ENCODE results near the gene RIT1.
A peak's percentile ranks its signal among the peaks of the same experiment; 100 is the strongest.

RIT1 gene

DNA sequence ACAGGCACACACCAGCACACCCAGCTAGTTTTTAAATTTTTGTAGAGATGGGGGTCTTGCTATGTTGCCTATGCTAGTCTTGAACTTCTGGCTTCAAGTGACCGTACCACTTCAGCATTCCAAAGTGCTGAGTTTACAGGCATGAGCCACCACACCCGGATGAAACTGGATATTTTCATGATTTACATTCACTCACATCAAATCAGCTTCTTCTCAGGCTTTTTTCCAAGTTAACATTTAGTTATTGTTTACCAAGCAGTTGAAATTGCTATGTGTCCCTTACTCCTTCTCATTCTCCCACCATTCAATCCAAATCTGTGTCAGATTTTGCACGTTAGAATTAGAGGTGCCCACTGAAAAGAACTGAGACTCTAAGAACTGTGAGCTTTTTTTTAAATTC, 18.4 kb downstream of the RIT1 start:
- no peak for DNase-seq (ENCODE audit: low spot score)

DNA sequence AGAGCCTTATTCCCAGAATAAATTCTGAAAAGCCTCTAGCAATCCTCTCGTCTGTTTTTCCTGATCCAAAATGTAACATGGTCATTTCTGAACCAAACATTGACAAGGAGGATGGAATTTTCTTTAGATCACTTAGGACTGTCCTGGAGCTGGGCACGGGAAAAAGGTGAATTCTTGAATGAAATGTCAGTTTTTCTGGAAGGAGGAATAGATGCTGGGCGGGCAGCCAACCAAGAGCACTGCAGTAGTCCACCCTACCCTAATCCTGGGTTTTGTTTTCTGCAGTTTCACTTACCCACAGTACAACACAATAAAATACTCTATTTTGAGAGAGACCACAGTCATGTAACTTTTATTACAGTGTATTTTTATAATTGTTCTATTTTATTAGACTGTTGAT, 20.9 kb downstream of the RIT1 start:
- DNase-seq (ENCODE audit: low spot score): no peak

DNA sequence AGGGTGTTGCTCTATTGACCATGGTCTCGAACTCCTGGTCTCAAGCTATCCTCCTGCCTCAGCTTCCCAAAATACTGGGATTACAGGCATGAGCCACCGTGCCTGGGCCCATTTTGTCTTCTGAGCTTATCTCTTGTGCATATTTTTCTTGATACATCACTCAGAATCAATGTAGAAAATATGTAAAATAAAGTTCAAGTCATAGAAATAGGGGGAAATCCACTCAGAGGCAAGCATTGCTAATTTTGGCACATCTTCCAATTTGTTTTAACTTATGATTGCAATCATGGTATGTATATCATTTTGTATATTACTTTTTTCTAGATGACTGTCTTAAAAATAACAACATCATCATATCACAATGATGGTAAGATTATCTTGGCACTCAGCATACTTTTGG, 21.6 kb downstream of the RIT1 start:
- no peak for DNase-seq (ENCODE audit: low spot score)

DNA sequence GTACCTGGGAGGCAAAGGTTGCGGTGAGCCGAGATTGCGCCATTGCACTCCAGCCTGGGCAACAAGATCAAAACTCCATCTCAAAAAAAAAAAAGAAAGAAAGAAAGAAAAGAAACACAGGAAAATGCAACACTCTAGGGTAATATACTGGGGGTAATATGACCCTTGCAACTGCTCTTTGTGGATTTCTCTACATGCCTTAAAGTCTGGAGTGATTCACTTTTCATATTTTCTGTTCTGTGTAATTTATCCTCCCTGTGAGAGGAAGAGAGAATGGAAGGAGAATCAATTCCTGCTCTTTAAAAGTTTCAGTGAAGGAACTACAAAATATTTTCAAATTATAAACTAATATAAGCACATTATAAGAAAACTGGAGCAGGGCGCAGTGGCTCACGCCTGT, 22.7 kb downstream of the RIT1 start:
- DNase-seq (ENCODE audit: low spot score): no peak

DNA sequence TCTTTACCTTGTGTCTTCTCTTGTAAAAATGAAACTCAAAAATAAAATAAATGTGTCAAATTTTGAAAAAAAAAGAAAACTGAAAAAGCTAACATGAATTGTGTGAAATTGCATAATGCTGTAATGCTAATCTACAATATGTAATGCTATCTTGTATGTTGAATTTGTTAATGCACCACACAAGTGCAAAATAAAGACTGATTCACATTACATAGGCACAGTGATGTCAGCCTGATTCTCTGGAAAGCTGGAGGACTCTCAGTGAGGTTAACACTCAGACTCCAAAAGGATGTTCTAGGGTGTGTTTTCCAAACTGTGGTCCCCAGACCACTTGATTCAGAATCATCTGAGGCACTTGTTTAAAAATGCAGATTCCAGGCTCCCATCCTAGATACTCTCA, 26.2 kb downstream of the RIT1 start:
- no peak for DNase-seq (ENCODE audit: low spot score)

DNA sequence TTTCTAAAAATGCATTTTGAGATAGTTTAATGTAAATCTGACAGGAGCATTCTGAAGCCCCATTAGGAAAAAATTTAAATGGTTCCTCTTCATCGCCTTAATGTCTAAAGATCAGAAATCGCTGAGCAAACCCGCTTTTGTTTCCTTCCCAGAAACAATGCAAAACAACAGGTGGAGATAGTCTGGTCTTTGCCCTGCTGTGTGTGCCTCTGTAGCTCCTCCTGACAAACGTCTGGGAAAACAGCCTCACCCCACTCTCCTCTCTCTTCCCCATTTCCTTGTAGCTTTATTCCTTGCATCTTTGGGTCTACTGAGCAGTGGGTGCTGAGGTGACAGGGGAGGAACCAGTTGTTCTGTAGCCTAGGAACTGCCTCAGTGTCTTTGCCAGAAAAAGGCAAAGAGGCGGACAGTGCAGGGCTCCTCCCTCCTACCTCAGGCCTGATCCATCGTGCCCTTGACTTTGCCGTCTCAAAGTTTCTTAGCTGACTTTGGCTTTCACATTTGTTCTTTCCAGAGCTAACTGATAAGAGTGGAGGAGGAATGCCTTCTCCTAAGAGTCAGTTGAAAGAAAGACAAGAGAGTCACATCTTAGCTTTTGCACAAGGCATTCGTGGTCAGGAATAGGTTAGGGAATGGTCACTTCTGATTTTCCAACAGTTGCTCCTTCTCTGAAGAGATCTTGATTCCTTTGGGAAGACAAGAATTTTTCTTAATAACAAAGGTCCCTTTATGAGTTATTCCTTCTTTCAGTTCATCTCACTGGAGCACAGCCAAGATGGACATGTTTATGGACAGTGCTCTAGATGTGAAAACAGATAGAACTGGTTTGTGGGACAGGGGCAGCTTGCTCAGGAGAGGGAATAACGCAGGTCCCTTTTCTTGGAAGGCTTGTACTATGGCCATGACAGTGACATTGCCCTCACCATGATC, 26.9 kb downstream of the RIT1 start:
- DNase-seq (ENCODE audit: low spot score): no peak

DNA sequence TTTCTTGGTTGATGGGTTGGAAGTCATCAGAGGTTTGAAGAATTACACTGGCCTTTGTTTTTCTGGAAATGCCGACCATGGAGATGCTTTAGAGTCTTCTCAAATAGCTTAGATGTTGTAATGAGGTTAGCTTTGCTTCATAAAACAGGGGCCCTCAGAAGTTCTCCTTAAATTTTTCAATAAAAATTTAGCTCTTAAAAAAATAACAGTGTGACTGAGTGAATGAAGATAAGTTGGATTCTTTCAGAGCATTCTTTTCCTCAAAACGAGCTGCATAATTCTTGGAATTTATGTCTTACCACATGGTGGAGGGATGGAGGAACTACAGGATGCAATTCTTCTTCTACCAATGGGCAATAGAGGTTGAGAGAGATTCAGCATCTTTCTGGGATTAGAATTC, 28.4 kb downstream of the RIT1 start:
- no peak for DNase-seq (ENCODE audit: low spot score)

DNA sequence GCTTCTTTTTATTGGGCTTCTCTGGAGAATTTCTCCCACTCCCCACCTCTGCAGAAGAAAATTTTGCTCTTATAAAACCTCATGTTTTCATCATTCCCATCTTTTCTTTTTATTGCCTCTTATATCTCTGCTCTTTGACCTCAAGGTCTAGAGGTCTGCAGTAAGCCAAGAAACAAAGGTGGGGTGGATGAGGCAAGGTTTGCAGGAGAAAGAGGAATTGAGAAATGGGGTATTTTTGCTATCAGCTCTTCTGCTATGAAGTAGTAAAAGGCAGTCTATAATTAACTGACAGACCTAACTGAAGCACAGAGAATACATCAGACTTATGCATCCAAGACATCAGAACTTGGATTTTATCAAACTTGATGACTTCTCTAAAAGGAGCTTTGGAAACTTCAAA, 28.9 kb downstream of the RIT1 start:
- DNase-seq (ENCODE audit: low spot score): no peak

DNA sequence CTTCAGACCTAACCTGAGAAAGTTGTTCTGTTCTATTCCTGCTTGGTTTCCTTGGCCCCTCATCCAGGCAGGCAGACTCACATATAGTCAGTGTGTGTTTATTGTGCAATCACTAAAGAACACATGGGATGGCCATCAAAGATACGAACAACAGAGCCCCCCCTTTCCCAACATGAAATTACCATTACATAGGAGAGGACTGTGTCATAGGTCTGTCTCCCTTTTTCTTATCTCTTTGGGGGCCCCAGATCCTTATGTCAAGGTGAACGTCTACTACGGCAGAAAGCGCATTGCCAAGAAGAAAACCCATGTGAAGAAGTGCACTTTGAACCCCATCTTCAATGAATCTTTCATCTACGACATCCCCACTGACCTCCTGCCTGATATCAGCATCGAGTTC, 30.2 kb downstream of the RIT1 start:
- DNase-seq (ENCODE audit: low spot score): no peak

DNA sequence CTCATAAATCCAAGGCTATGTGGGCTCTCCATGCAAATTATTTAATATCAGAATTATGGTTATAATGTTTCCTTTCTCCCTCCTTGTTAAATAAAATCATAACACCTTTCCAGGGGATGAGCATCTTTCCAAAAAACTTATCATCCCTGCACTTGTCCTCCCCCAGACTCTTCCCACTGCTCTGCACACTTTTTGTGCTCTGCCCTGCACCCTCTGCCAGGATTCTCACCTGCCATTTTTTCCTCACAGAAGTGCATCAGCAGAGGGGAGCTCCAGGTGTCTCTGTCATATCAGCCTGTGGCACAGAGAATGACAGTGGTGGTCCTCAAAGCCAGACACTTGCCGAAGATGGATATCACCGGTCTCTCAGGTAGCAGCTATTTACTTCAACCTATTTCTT, 30.9 kb downstream of the RIT1 start:
- DNase-seq (ENCODE audit: low spot score): no peak

DNA sequence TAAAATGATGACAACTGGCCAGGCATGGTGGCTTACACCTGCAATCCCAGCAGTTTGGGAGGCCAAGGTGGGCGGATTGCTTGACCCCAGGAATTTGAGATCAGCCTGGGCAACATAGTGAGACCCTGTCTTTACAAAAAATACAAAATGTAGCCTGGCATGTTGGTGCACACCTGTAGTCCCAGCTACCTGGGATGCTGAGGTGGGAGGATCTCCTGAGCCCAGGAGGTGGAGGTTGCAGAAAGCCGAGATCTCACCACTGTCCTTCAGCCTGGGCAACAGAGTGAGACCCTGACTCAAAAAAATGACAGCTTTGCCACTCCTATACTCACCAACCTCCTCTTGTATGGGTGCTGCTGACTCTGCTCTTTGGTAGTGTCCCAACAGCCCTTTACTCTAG, 33.2 kb downstream of the RIT1 start:
- DNase-seq (ENCODE audit: low spot score): no peak

DNA sequence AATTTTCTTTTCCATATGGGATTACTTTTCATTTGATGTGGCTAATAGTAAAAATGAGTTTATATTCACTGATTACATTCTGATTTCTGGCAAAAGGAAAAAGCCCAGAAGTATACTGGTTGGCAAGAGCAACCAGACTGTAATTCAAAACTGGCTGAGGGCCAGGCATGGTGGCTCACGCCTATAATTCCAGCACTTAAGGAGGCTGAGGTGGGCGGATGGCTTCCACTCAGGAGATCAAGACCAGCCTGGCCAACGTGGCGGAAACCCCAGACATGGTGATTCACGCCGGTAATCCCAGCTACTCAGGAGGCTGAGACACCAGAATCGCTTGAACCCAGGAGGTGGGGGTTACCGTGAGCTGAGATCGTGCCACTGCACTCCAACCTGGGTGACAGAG, 37.3 kb downstream of the RIT1 start:
- no peak for DNase-seq (ENCODE audit: low spot score)

DNA sequence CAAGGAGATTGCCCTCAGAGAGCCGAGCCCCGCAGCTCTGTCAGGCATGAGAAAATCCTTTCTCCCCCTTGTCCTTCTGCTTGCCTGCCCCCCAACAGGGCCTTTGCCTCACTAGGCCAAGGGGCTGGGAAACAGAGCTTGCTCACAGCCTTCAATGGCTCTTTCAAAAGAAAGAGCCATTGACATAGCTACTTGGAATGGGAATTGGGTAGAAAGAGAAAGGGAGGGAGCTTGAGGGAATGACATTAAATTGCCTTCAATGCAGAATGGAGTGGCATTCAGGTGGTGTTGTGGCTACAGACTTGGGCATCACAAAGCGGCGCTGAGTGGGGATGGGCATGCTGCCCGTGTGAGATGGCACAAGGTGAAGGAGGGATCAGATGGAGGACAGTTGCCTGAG, 38.6 kb downstream of the RIT1 start:
- DNase-seq (ENCODE audit: low spot score): no peak

DNA sequence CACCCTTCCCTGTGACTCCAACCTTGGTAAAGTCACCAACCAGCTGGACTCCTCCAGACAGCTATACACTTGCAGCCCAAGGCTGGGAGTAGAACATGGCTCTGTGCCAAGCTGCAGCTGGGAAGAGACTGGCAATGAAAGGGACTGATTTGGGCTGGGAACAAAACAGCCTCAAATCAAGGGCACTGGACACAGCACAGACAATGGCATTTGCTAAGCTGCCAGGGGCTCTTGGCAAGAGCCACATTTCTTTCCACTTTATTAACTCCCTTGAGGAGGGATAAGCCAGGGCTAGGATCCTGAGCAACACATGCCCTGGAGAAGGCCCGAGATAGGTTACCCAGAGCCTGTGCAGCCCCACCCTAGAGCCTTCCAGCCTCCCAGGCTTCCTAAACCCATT, 39.8 kb downstream of the RIT1 start:
- DNase-seq (ENCODE audit: low spot score): peak; percentile 83

DNA sequence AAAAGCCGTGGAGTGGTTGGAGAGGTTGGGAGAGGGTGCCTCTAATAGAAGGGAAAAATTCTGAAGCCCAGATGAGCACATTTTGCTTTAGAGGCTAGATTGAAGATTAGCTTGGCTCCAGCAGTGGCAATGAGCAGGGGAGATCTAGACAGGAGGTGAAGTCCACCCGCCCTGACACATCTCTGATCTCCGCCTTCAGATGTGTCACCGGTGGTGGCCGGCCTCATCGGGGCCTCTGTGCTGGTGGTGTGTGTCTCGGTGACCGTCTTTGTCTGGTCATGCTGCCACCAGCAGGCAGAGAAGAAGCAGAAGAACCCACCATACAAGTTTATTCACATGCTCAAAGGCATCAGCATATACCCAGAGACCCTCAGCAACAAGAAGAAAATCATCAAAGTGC, 43.4 kb downstream of the RIT1 start:
- no peak for DNase-seq (ENCODE audit: low spot score)

DNA sequence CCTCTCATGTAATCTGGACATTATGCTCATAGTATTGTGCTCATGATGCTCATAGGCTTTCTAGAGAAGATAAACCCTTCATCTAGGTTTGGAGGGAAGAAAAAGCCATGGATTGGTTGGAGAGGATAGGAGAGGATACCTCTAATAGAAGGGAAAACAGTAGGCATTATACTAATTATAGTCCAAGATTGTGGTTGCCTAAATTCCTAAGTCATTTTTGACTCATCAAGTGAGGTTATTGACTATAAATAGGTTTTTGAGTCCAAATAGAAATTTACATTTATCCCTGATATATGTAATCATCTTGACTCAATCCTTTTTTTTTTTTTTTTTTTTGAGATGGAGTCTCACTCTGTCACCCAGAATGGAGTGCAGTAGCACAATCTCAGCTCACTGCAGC, 46.8 kb downstream of the RIT1 start:
- no peak for DNase-seq (ENCODE audit: low spot score)

DNA sequence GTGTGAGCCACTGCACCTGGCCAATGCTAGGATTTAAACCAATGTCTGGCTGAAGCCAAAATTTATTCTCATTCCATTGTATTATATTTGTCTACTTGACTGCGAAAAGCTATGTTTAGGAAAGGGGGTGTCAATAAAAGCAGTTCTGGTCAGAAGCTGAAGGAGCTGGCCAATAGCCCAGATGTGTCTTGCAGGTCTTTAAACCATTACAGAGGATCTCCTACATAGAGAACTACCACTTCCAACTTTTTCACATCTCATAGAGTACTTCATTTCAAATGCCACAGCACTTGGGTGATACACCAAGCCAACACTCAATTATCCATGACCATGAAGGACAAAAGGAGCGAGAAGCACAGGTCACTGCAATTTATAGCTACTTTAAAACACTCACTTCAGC, 49.3 kb downstream of the RIT1 start:
- DNase-seq (ENCODE audit: low spot score): no peak

DNA sequence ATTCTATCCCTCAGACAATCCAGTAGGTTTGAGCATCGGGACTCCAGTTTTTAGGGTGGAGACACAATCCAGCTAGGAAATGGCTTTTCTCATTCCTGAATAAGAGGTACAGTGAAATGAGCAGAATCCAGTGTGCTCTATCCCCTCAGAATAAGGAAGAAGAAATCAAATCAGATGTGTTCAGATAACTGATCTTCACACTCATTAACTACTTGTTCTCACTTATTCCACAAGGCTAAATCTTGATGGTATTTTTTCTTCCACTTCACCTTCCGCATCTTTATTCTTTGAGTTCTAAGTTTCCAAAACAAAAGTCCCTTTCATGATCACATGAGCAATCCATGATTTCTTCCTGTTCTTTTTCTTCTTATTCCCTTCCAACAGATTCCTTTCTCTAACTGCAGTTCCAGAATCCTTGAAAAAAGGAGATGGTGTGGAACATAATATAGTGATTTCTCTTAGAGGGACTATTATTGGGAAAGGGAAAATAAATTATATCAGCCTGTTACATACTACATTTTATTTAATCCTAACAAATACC, 50.1 kb downstream of the RIT1 start:
- DNase-seq (ENCODE audit: low spot score): no peak

DNA sequence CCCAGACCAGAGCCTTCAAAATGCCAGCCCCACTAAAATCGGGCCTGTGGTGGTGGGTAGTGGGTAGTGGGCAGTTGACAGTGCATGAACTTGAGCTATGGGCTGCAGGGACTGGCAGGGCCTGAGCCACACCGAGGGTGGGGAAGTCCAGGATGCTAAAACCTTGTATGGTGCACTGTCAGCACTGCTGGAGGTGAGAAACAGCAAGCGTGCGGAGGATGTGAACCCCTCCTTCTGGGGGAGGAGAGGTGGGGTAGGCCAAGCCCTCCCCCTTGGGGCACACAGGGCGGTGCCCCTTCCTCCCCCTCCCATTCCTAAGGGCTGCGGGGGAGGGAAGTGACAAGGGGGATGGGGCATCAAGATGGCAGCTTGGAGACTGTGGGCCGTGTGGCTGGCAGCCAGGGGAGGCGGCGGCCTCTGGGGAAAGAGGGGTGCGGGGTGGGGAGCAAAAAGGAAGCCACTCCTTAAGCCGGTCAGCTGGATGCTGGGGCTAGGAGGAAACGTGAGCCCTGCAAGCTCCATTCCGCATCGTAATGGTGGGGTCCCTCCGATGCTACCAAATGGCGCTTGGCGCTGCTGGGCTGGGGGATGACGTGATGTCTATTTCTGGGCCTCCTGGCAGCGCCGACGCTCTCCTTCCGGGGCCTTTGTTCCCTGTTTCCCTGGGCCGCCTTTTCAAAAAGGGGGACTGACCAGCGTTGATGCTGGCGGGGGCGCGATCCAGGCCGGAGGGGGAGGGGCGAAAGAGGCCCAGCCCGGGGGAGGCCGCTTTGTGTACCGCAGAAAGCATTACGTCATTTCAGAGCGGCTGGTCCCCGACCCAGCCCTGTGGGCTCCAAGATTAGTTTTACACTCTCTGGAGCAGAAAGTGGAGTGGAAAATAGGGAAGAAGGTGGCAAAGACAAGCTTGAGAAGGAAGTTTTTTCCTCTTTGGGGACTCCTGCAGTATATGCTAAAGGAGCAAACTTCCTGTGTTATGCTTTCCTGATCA, 51.0 kb downstream of the RIT1 start:
- DNase-seq (ENCODE audit: low spot score): no peak

DNA sequence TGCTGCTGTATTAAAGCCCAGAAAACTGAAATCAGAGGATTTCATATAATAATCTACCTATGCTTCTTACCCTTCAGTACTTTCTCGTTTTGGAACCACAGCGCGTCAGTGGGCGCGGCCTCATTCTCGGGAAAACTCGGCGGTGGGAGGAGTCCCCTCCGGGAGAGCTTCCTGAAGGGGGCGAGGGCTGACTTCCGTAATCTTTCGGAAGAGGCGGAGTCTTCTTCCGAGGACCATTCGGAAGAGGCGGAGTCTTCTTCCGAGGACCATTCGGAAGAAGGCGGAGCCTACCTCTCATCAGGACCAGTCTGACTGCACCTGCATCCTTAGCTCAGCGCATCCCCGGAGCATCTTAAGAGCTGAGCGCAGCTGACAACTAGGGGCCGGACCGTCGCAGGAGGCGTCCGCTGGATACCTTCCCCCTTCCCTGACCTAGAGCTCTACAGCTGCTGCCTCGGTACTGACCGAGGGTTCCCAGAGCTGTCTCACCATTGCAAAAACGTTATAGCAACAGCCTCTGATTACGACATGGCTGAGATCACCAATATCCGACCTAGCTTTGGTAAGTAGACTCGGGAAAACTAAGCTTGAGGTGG, 51.8 kb downstream of the RIT1 start, which contains the start of gene SYT11:
Gene SYT11, plus strand, starts transcription at position 334 of the 596 bp plus-strand sequence. Its CDS starts 195 bp downstream, at position 529.
- peak; percentile 95 for DNase-seq (ENCODE audit: low spot score)

DNA sequence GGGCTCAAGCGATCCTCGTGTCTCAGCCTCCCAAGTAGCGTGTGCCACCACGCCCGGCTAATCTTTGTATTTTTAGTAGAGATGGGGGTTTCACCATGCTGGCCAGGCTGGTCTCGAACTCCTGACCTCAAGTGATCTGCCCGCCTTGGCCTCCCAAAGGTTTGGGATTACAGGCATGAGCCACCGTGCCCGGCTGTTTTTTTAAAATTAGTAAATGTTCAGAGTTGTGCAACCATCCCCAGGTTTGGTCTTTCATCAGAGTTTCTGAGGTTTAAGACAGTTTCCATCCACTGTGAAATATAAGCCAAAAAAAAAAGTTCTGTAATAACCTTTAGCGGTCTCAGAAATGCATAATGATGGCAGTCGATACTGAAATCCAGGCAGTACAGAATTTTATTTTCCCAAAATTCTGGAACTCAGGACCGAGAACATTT, 52.3 kb downstream of the RIT1 start:
- no peak for DNase-seq (ENCODE audit: low spot score)
